ENCODE measurements around the gene PEX5L. TPM values are rescaled to one million over a fixed set of nuclear protein-coding genes. Genes with fewer than 3 reads are reported as not detected.

The PEX5L gene
- total and polyA plus RNA-seq, 3 experiments from 2014 or later: 0.15 TPM; not detected in 2

DNA sequence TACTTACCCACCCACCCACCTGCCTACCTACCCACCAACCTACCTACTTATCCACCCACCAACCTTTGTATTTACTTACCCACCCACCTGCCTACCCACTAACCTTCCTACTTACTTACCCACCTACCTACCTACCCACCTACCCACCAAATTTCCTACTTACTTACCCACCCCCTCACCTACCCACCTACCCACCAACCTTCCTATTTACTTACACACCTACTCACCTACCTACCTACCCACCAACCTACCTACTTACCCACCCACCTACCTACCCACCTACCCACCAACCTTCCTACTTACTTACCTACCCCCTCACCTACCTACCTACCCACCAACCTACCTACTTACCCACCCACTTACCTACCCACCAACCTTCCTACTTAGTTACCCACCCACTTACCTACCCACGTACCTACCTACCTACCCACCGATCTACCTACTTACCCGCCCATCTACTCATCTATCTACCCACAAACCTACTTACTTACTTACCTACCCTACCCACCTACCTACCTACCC is 204.3 kb downstream of the PEX5L start:
- Histone ChIP-seq H3K27me3 (ENCODE audit: insufficient read depth, low read length, poor library complexity, severe bottlenecking) (no peaks in the 10 kb centered on the region), H3K27ac (ENCODE audit: low read depth, low read length) (no peak overlapping the region), H3K4me3 (ENCODE audit: low read length) (no peak overlapping the region), H3K36me3 (ENCODE audit: insufficient read depth, low read length) (no peaks in the 10 kb centered on the region), H3K4me1 (ENCODE audit: insufficient read depth, low read length) (no peaks in the 10 kb centered on the region), H3K9me3 (ENCODE audit: low read length) (no peaks in the 10 kb centered on the region)
- peaks cover 0 to 7% of the 10 kb centered on the region in 2 donors for H3K27me3 Mint-ChIP-seq
- no peak for DNase-seq
- H3K4me1 Mint-ChIP-seq: no peaks in the 10 kb centered on the region
- ChIA-PET CTCF (no interaction called here), POLR2A (no interaction called here)
- no peaks in the 10 kb centered on the region for H3K36me3 Mint-ChIP-seq
- H3K9me3 Mint-ChIP-seq: no peaks in the 10 kb centered on the region
- no peak overlapping the region for H3K27ac Mint-ChIP-seq
- no peak overlapping the region for H3K4me3 Mint-ChIP-seq

DNA sequence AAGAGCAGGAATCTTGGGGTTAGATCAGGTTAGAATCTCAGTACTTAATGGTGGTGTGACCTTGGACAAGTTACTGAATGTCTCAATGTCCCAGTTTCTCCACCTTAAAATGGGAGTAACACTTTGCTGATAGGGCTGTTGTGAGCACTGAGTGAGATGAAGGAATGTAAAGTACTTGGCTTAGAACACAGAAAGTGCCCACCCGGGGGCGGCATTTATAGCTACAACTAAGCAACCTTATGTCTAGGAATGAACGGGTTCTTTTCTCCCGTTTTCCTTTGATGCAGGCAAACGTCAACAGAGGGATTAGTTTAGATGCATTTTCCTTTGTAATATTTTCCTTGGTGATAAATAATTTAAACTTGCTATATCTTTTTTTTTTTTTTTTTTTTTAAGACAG is 207.3 kb downstream of the PEX5L start:
- H3K4me1 ChIP-seq (ENCODE audit: insufficient read depth, low read length): no peaks in the 10 kb centered on the region

DNA sequence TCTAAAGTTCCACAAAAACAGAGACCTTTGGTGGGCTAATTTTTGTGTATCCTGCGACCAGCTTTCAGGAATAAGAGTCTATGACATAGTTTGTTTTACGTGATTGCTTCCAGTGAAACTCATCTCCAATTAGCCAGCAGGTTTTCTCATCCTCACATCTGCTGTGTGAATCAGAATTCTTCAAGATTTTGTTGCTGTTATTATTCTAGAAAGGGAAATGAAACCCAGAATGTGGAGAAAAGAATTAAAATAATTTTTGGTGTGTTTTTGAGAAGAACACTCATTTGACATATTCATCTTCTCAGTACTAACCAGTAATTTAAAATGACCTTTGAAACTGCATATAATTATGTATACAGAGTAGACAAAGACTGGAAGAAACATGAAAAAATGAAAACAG is 208.0 kb downstream of the PEX5L start:
- H3K36me3 Mint-ChIP-seq: no peaks in the 10 kb centered on the region
- no peak overlapping the region for H3K4me3 Mint-ChIP-seq
- Histone ChIP-seq H3K4me3 (ENCODE audit: low read length) (no peak overlapping the region), H3K27me3 (ENCODE audit: insufficient read depth, low read length, poor library complexity, severe bottlenecking) (no peaks in the 10 kb centered on the region), H3K36me3 (ENCODE audit: insufficient read depth, low read length) (no peaks in the 10 kb centered on the region), H3K9me3 (ENCODE audit: low read length) (no peaks in the 10 kb centered on the region), H3K4me1 (ENCODE audit: insufficient read depth, low read length) (no peaks in the 10 kb centered on the region), H3K27ac (ENCODE audit: low read depth, low read length) (no peak overlapping the region)
- POLR2A ChIA-PET: no interaction called here
- no peak overlapping the region for H3K27ac Mint-ChIP-seq
- CTCF ChIA-PET: no interaction called here
- no peak for DNase-seq
- H3K27me3 Mint-ChIP-seq: peaks cover 0 to 7% of the 10 kb centered on the region in 2 donors
- no peaks in the 10 kb centered on the region for H3K4me1 Mint-ChIP-seq
- H3K9me3 Mint-ChIP-seq: no peaks in the 10 kb centered on the region

More for the DNA sequence above, 207.3 kb downstream of the PEX5L start:
- Mint-ChIP-seq H3K27me3 (peaks cover 0 to 7% of the 10 kb centered on the region in 2 donors), H3K9me3 (no peaks in the 10 kb centered on the region), H3K4me1 (no peaks in the 10 kb centered on the region), H3K27ac (no peak overlapping the region), H3K36me3 (no peaks in the 10 kb centered on the region), H3K4me3 (no peak overlapping the region)
- no peak for DNase-seq
- CTCF ChIA-PET: no interaction called here
- POLR2A ChIA-PET: no interaction called here
- Histone ChIP-seq H3K27ac (ENCODE audit: low read depth, low read length) (no peak overlapping the region), H3K36me3 (ENCODE audit: insufficient read depth, low read length) (no peaks in the 10 kb centered on the region), H3K4me3 (ENCODE audit: low read length) (no peak overlapping the region), H3K27me3 (ENCODE audit: insufficient read depth, low read length, poor library complexity, severe bottlenecking) (no peaks in the 10 kb centered on the region), H3K9me3 (ENCODE audit: low read length) (no peaks in the 10 kb centered on the region)

DNA sequence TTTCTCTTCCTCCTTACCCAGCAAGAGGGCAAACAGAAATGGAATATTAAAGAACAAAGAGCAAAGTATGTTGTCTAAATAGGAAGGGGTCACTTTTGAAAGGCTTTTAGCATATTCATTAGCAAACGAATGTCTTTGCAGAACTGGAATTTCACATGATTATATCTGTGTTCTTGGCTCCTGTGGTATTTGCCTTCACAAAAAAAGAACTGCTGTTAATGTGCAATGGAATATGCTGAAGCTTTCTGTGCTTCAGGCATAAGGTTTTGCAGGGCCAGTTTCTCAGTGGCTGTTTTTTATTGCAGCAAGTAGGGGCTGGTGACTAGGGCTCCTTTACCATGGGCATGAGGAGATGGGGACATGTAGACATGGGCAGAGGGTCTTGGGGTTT is 210.5 kb downstream of the PEX5L start:
- no peaks in the 10 kb centered on the region for H3K4me1 ChIP-seq (ENCODE audit: insufficient read depth, low read length)
- H3K4me3 ChIP-seq (ENCODE audit: low read length): no peak overlapping the region
- Mint-ChIP-seq H3K27me3 (peaks cover 5 to 14% of the 10 kb centered on the region in 2 donors), H3K9me3 (no peaks in the 10 kb centered on the region), H3K4me1 (no peaks in the 10 kb centered on the region), H3K4me3 (no peak overlapping the region), H3K36me3 (no peaks in the 10 kb centered on the region), H3K27ac (no peak overlapping the region)
- H3K27me3 ChIP-seq (ENCODE audit: insufficient read depth, low read length, poor library complexity, severe bottlenecking): no peaks in the 10 kb centered on the region
- H3K36me3 ChIP-seq (ENCODE audit: insufficient read depth, low read length): no peaks in the 10 kb centered on the region
- ChIA-PET POLR2A (no interaction called here), CTCF (no interaction called here)
- no peaks in the 10 kb centered on the region for H3K9me3 ChIP-seq (ENCODE audit: low read length)
- DNase-seq: no peak
- no peak overlapping the region for H3K27ac ChIP-seq (ENCODE audit: low read depth, low read length)

DNA sequence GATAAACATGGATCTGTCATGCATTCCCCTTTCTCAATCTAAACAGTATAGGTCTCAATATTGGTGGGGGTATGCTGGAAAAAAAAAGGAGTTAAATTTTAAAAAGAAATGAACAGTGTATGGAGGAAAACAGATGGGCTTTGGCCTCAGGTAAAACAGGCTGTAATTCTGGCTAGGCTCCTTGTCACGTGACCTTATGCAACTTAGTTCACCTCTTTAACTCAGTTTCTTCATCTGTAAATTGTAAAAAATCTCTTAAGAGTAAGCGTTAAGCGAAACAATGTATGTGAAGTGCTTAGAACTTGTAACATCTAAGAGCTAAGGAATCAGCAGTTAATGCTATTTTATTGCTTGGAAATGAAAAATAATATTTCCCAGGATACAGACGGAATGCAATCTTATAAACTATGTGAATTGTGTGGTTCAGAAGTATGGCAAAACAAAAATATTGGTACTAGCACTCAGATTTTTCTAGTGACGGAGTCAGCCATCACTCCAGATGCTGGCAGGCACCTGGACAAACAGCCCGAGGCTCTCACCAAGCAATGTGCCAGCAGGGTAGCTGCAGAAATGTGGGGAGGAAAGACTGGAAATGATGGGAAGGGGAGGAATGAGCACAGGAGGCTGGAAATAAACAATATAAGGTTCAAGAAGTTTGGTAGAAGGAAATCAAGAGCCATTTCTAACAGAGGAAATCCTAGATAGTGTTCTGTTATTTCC is 211.1 kb downstream of the PEX5L start:
- CTCF ChIA-PET: no interaction called here
- no peak overlapping the region for H3K4me3 ChIP-seq (ENCODE audit: low read length)
- Mint-ChIP-seq H3K4me3 (peak overlapping the region in 1 of 7 donors; percentile 14), H3K4me1 (no peaks in the 10 kb centered on the region), H3K9me3 (no peaks in the 10 kb centered on the region), H3K27me3 (peaks cover 6 to 20% of the 10 kb centered on the region in 2 donors), H3K36me3 (no peaks in the 10 kb centered on the region), H3K27ac (no peak overlapping the region)
- no peaks in the 10 kb centered on the region for H3K4me1 ChIP-seq (ENCODE audit: insufficient read depth, low read length)
- no peaks in the 10 kb centered on the region for H3K36me3 ChIP-seq (ENCODE audit: insufficient read depth, low read length)
- H3K27me3 ChIP-seq (ENCODE audit: insufficient read depth, low read length, poor library complexity, severe bottlenecking): peaks cover 3% of the 10 kb centered on the region
- no peak for DNase-seq
- H3K9me3 ChIP-seq (ENCODE audit: low read length): no peaks in the 10 kb centered on the region
- POLR2A ChIA-PET: no interaction called here
- H3K27ac ChIP-seq (ENCODE audit: low read depth, low read length): no peak overlapping the region

DNA sequence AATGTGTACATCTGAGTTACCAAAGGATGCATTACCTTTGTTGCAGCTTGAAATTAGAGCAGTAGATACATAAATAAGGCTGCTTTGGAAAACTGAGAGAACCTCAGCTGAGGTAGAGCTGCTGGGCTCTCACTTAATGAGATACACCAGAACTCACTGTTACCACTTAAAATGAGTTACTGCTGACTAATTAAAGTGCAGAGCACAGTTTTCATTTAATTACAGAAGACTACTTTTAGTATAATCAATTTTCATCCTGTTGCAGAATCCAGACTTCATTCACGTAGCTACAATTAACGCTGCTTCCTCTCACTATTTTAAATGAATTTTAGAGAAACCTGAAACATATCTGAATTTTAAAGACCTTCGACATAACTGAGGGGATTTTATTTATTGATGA is 214.4 kb downstream of the PEX5L start:
- Histone ChIP-seq H3K9me3 (ENCODE audit: low read length) (no peaks in the 10 kb centered on the region), H3K36me3 (ENCODE audit: insufficient read depth, low read length) (no peaks in the 10 kb centered on the region), H3K27ac (ENCODE audit: low read depth, low read length) (no peak overlapping the region), H3K4me1 (ENCODE audit: insufficient read depth, low read length) (no peaks in the 10 kb centered on the region), H3K27me3 (ENCODE audit: insufficient read depth, low read length, poor library complexity, severe bottlenecking) (peaks cover 3% of the 10 kb centered on the region), H3K4me3 (ENCODE audit: low read length) (no peak overlapping the region)
- Mint-ChIP-seq H3K4me1 (no peaks in the 10 kb centered on the region), H3K27ac (no peak overlapping the region), H3K9me3 (no peaks in the 10 kb centered on the region), H3K4me3 (no peak overlapping the region), H3K36me3 (no peaks in the 10 kb centered on the region), H3K27me3 (peaks cover 11 to 27% of the 10 kb centered on the region in 2 donors)
- ChIA-PET CTCF (no interaction called here), POLR2A (no interaction called here)
- no peak for DNase-seq

DNA sequence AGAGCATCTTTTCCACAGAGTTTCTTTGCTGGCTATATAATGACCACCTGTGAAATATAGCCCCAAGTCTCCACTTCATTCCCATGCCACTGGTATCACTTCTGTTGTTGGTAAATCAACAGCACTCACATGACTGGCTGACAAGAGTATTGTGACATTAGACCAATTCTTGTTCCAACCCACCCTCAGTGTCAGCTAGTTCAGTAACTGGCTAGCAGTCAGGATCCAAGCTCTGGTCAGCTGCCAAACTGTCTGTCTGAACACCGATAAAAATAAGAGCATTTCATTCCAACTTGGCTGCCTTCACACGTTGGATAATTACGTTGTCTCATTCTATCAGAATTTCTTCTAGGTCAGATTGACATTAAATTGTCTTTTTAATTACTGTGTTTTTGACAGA is 217.4 kb downstream of the PEX5L start:
- ChIA-PET POLR2A (no interaction called here), CTCF (interaction anchor here (1.6 kb wide), 1 partner anchor 8 kb away, joined by 4 read pairs; no protein-coding TSS in a partner anchor)
- H3K27me3 ChIP-seq (ENCODE audit: insufficient read depth, low read length, poor library complexity, severe bottlenecking): peaks cover 3% of the 10 kb centered on the region
- H3K36me3 ChIP-seq (ENCODE audit: insufficient read depth, low read length): no peaks in the 10 kb centered on the region
- H3K4me3 ChIP-seq (ENCODE audit: low read length): no peak overlapping the region
- H3K36me3 Mint-ChIP-seq: no peaks in the 10 kb centered on the region
- no peak overlapping the region for H3K27ac ChIP-seq (ENCODE audit: low read depth, low read length)
- no peaks in the 10 kb centered on the region for H3K9me3 Mint-ChIP-seq
- H3K4me1 ChIP-seq (ENCODE audit: insufficient read depth, low read length): no peaks in the 10 kb centered on the region
- no peak for DNase-seq
- no peaks in the 10 kb centered on the region for H3K9me3 ChIP-seq (ENCODE audit: low read length)
- no peaks in the 10 kb centered on the region for H3K4me1 Mint-ChIP-seq
- no peak overlapping the region for H3K27ac Mint-ChIP-seq
- no peak overlapping the region for H3K4me3 Mint-ChIP-seq
- H3K27me3 Mint-ChIP-seq: peaks cover 11 to 27% of the 10 kb centered on the region in 2 donors

DNA sequence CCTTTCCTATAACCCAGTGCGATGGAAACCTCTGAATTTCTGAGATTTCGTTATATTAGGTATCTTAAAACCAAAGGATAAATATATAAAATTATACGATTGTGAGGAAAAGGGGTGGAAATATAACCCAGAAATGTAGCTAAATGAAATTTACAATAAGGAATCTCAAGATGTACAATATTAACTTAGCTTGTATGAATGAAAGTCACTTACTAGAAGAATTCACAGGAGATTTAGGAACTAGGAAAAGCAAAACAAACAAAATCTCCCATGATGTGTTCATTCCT is 224.7 kb downstream of the PEX5L start:
- Histone ChIP-seq H3K9me3 (ENCODE audit: low read length) (no peaks in the 10 kb centered on the region), H3K27ac (ENCODE audit: low read depth, low read length) (no peak overlapping the region), H3K4me3 (ENCODE audit: low read length) (no peak overlapping the region), H3K4me1 (ENCODE audit: insufficient read depth, low read length) (no peaks in the 10 kb centered on the region), H3K27me3 (ENCODE audit: insufficient read depth, low read length, poor library complexity, severe bottlenecking) (no peaks in the 10 kb centered on the region), H3K36me3 (ENCODE audit: insufficient read depth, low read length) (no peaks in the 10 kb centered on the region)
- no peaks in the 10 kb centered on the region for H3K9me3 Mint-ChIP-seq
- H3K27me3 Mint-ChIP-seq: no peaks in the 10 kb centered on the region
- no peak for DNase-seq
- H3K27ac Mint-ChIP-seq: no peak overlapping the region
- ChIA-PET CTCF (interaction anchor here (1.4 kb wide), 1 partner anchor 8 kb away, joined by 4 read pairs; no protein-coding TSS in a partner anchor), POLR2A (no interaction called here)
- peaks cover 4 to 6% (median 6%) of the 10 kb centered on the region in 3 donors for H3K4me1 Mint-ChIP-seq
- no peaks in the 10 kb centered on the region for H3K36me3 Mint-ChIP-seq
- H3K4me3 Mint-ChIP-seq: no peak overlapping the region
